Trophoblast cell (in vitro differentiated cells and primary cell): ENCODE results near the gene C1orf216. TPM values are rescaled to one million over a fixed set of nuclear protein-coding genes. Genes with fewer than 3 reads are reported as not detected.

ENCODE experiments used
- DNase-seq, 2 donors: peaks; one replicate each; pipeline ENCODE4 v3.0.0-alpha.2; 2016
- H2AFZ ChIP-seq: 2 replicates; pipeline ENCODE4 v1.6.1; 2013; ENCODE audit warnings: low read length, moderate library complexity, mild to moderate bottlenecking; ENCODE audit not compliant: insufficient read depth, poor library complexity
- H2AK5ac ChIP-seq: 2 replicates; pipeline ENCODE4 v1.6.1; 2013; ENCODE audit warnings: mild to moderate bottlenecking, low read length
- H2BK120ac ChIP-seq: 2 replicates; pipeline ENCODE4 v1.6.1; 2013; ENCODE audit warnings: low read length, mild to moderate bottlenecking, moderate library complexity; ENCODE audit not compliant: insufficient read depth, poor library complexity
- H2BK12ac ChIP-seq: 2 replicates; pipeline ENCODE4 v1.6.1; 2013; ENCODE audit warnings: mild to moderate bottlenecking, low read length, moderate library complexity
- H2BK5ac ChIP-seq: 2 replicates; pipeline ENCODE4 v1.6.1; 2013; ENCODE audit warnings: low read length, low read depth, moderate library complexity, mild to moderate bottlenecking; ENCODE audit not compliant: poor library complexity
- H3K14ac ChIP-seq: 2 replicates; pipeline ENCODE4 v1.6.1; 2013; ENCODE audit warnings: mild to moderate bottlenecking, low read length
- H3K18ac ChIP-seq: 2 replicates; pipeline ENCODE4 v1.6.1; 2013; ENCODE audit warnings: mild to moderate bottlenecking, low read length
- H3K23ac ChIP-seq: 2 replicates; pipeline ENCODE4 v1.6.1; 2013; ENCODE audit warnings: low read length
- H3K27ac ChIP-seq: 2 replicates; pipeline ENCODE4 v1.5.1; 2013; ENCODE audit warnings: low read depth, mild to moderate bottlenecking, inconsistent platforms, low read length, moderate library complexity
- H3K27me3 ChIP-seq: 2 replicates; pipeline ENCODE4 v1.6.1; 2013; ENCODE audit warnings: inconsistent platforms, mild to moderate bottlenecking, low read length, moderate library complexity; ENCODE audit not compliant: insufficient read depth
- H3K36me3 ChIP-seq, 2 experiments: 1 replicate in 1 of 2; 2 replicates in 1 of 2; pipeline ENCODE4 v1.6.1; 2013; ENCODE audit warnings: low read length in 2 of 2, mild to moderate bottlenecking in 2 of 2, moderate library complexity in 1 of 2; ENCODE audit not compliant: insufficient read depth in 2 of 2, control insufficient read depth in 1 of 2
- H3K4ac ChIP-seq: 2 replicates; pipeline ENCODE4 v1.6.1; 2013; ENCODE audit warnings: low read depth, mild to moderate bottlenecking, low read length, moderate library complexity
- H3K4me1 ChIP-seq, 2 experiments: 1 replicate in 1 of 2; 2 replicates in 1 of 2; pipeline ENCODE4 v1.6.1; 2013; ENCODE audit warnings: low read length in 2 of 2, mild to moderate bottlenecking in 2 of 2, moderate library complexity in 1 of 2; ENCODE audit not compliant: insufficient read depth in 2 of 2, control insufficient read depth in 1 of 2
- H3K4me2 ChIP-seq: 2 replicates; pipeline ENCODE4 v1.6.1; 2013; ENCODE audit warnings: inconsistent platforms, mild to moderate bottlenecking, low read length, moderate library complexity
- H3K4me3 ChIP-seq: 2 replicates; pipeline ENCODE4 v1.5.1; 2013; ENCODE audit warnings: mild to moderate bottlenecking, low read depth, low read length, inconsistent platforms
- H3K79me1 ChIP-seq: one replicate; pipeline ENCODE4 v1.6.1; 2013; ENCODE audit warnings: low read length
- H3K79me2 ChIP-seq: 2 replicates; pipeline ENCODE4 v1.6.1; 2013; ENCODE audit warnings: low read length, mild to moderate bottlenecking; ENCODE audit not compliant: control insufficient read depth, insufficient read depth, poor library complexity
- H3K9ac ChIP-seq: 2 replicates; pipeline ENCODE4 v1.6.1; 2013; ENCODE audit warnings: mild to moderate bottlenecking, low read length
- H3K9me3 ChIP-seq: 2 replicates; pipeline ENCODE4 v1.6.1; 2013; ENCODE audit warnings: low read depth, mild to moderate bottlenecking, control low read depth, inconsistent platforms, low read length; ENCODE audit not compliant: insufficient read depth
- H4K12ac ChIP-seq: 2 replicates; pipeline ENCODE4 v1.6.1; 2013; ENCODE audit warnings: low read depth, mild to moderate bottlenecking, low read length, moderate library complexity
- H4K8ac ChIP-seq: 2 replicates; pipeline ENCODE4 v1.6.1; 2013; ENCODE audit warnings: low read depth, mild to moderate bottlenecking, low read length, moderate library complexity
- H4K91ac ChIP-seq: one replicate; pipeline ENCODE4 v1.6.1; 2013; ENCODE audit warnings: low read depth, mild to moderate bottlenecking, low read length, moderate library complexity
- WGBS: extraction: QIAGEN DNeasy Blood & Tissue Kit; methylation state at CpG from one replicate; pipeline ENCODE4 v1.1.7; 2013; ENCODE audit warnings: missing lambda C conversion rate; ENCODE audit not compliant: insufficient read length, insufficient coverage; ENCODE audit errors: extremely low coverage; 5-methylcytosine and 5-hydroxymethylcytosine counted together
- polyA plus RNA-seq: library from polyadenylated mRNA; stranded (reverse); fragments of 200-250 nt; gene quantifications from 2 replicates; pipeline ENCODE4 v1.2.3, GENCODE V29; 2013

C1orf216 gene
- polyA plus RNA-seq = 2.5 and 2.8 TPM in 2 replicates

- peak within 1 kb of the TSS; percentile 77 for H2BK120ac ChIP-seq
- H3K27me3 ChIP-seq = no peaks in the 10 kb centered on the region
- peak within 1 kb of the TSS; percentile 19 for H2AK5ac ChIP-seq
- peaks cover 6% of the 10 kb centered on the region for H3K79me2 ChIP-seq
- peak within 1 kb of the TSS; percentile 54 for H2BK5ac ChIP-seq
- H4K91ac ChIP-seq = peak within 1 kb of the TSS; percentile 75
- peak within 1 kb of the TSS; percentile 76 for H3K14ac ChIP-seq
- peak within 1 kb of the TSS; percentile 90 for H2AFZ ChIP-seq
- H3K79me1 ChIP-seq = peaks cover 12% of the 10 kb centered on the region
- peak within 1 kb of the TSS; percentile 78 for H3K9ac ChIP-seq
- H3K9me3 ChIP-seq = no peaks in the 10 kb centered on the region
- no peak within 1 kb of the TSS for H3K23ac ChIP-seq
- peak within 1 kb of the TSS; percentile 50 for H3K27ac ChIP-seq
- WGBS = no CpG with 5 or more reads among the region's 76 CpGs
- H2BK12ac ChIP-seq = peak within 1 kb of the TSS; percentile 20
- peaks cover 0 to 5% of the 10 kb centered on the region in 2 experiments for H3K4me1 ChIP-seq
- H4K12ac ChIP-seq = peak within 1 kb of the TSS; percentile 88
- peak within 1 kb of the TSS; percentile 92 for H3K4me2 ChIP-seq
- H3K18ac ChIP-seq = peak within 1 kb of the TSS; percentile 85
- peak within 1 kb of the TSS; percentile 79 for H3K4me3 ChIP-seq
- H4K8ac ChIP-seq = peak within 1 kb of the TSS; percentile 83
- peaks cover 8 to 18% of the 10 kb centered on the region in 2 experiments for H3K36me3 ChIP-seq
- peak; percentile 70 to 72 for DNase-seq
- H3K4ac ChIP-seq = peak within 1 kb of the TSS; percentile 41
Measured at GRCh38 chr1:35718492-35719336, at the start of gene C1orf216. C1orf216 (minus strand) TSS chr1:35718884; CDS start chr1:35716321, 2,563 bp downstream.

GRCh38 chr1:35764283-35764682 lies 45.6 kb upstream of the C1orf216 start:
- H2BK5ac ChIP-seq = no peak overlapping the region
- WGBS = no CpG with 5 or more reads among the region's 3 CpGs
- H3K9me3 ChIP-seq = no peaks in the 10 kb centered on the region
- H3K23ac ChIP-seq = no peak overlapping the region
- H3K4ac ChIP-seq = no peak overlapping the region
- no peaks in the 10 kb centered on the region for H3K27me3 ChIP-seq
- no peak overlapping the region for H2AFZ ChIP-seq
- H4K8ac ChIP-seq = no peak overlapping the region
- DNase-seq = no peak
- no peak overlapping the region for H4K91ac ChIP-seq
- no peak overlapping the region for H2BK12ac ChIP-seq
- no peak overlapping the region for H4K12ac ChIP-seq
- H3K9ac ChIP-seq = no peak overlapping the region
- H3K79me2 ChIP-seq = peaks cover 4% of the 10 kb centered on the region
- no peak overlapping the region for H3K4me2 ChIP-seq
- no peak overlapping the region for H3K18ac ChIP-seq
- H3K27ac ChIP-seq = no peak overlapping the region
- H2AK5ac ChIP-seq = no peak overlapping the region
- no peak overlapping the region for H3K14ac ChIP-seq
- peaks cover 2 to 11% of the 10 kb centered on the region in 2 experiments for H3K36me3 ChIP-seq
- no peak overlapping the region for H2BK120ac ChIP-seq
- H3K79me1 ChIP-seq = peaks cover 3% of the 10 kb centered on the region
- no peak overlapping the region for H3K4me3 ChIP-seq
- peaks cover 0 to 3% of the 10 kb centered on the region in 2 experiments for H3K4me1 ChIP-seq

- Histone ChIP-seq H3K27me3 (no peaks in the 10 kb centered on the region), H3K4me3 (no peak overlapping the region), H4K91ac (no peak overlapping the region), H3K79me1 (no peaks in the 10 kb centered on the region), H3K27ac (no peak overlapping the region), H4K8ac (no peak overlapping the region), H2AK5ac (no peak overlapping the region), H2BK120ac (no peak overlapping the region), H3K23ac (no peak overlapping the region), H2BK5ac (no peak overlapping the region), H2AFZ (no peak overlapping the region), H3K4ac (no peak overlapping the region), H2BK12ac (no peak overlapping the region), H3K36me3 (peaks cover 2 to 11% of the 10 kb centered on the region in 2 experiments), H3K4me1 (no peaks in the 10 kb centered on the region), H4K12ac (no peak overlapping the region), H3K9ac (no peak overlapping the region), H3K14ac (no peak overlapping the region), H3K18ac (no peak overlapping the region), H3K79me2 (no peaks in the 10 kb centered on the region), H3K4me2 (no peak overlapping the region), H3K9me3 (no peaks in the 10 kb centered on the region)
- no peak for DNase-seq
Measured at GRCh38 chr1:35763201-35763600, 44.5 kb upstream of the C1orf216 start.

GRCh38 chr1:35762141-35762540 lies 43.5 kb upstream of the C1orf216 start:
- Histone ChIP-seq H2BK12ac (no peak overlapping the region), H2BK120ac (no peak overlapping the region), H2BK5ac (no peak overlapping the region), H2AK5ac (no peak overlapping the region), H3K23ac (no peak overlapping the region), H4K8ac (no peak overlapping the region), H3K4ac (no peak overlapping the region), H3K14ac (no peak overlapping the region), H3K4me1 (no peaks in the 10 kb centered on the region), H3K79me2 (no peaks in the 10 kb centered on the region), H3K9me3 (no peaks in the 10 kb centered on the region), H3K27ac (no peak overlapping the region), H4K12ac (no peak overlapping the region), H2AFZ (no peak overlapping the region), H3K9ac (no peak overlapping the region), H3K79me1 (no peaks in the 10 kb centered on the region), H3K4me3 (no peak overlapping the region), H3K36me3 (peaks cover 2 to 13% of the 10 kb centered on the region in 2 experiments), H3K27me3 (no peaks in the 10 kb centered on the region), H3K4me2 (no peak overlapping the region), H4K91ac (no peak overlapping the region), H3K18ac (no peak overlapping the region)
- DNase-seq = no peak
- no CpG with 5 or more reads among the region's 2 CpGs for WGBS
